Naive B cell (primary cell): ENCODE data around the gene SH3RF3. TPM values are rescaled to one million over a fixed set of nuclear protein-coding genes. Genes with fewer than 3 reads are reported as not detected.
"Not testable (repeated sequence)": the region's sequence is repeated elsewhere in the genome, so short reads cannot be mapped to it uniquely, and the experiment has no call there.

Source experiments
- ATAC-seq, 2 donors: fragments of 150-1000 bp; cut with Tn5 transposase; 2 replicates each; pipeline ENCODE4 v1.10.0; 2021; ENCODE audit warnings: low read depth in 2 of 2, mild to moderate bottlenecking in 2 of 2, moderate library complexity in 2 of 2
- DNase-seq: peaks from one replicate; pipeline ENCODE4 v3.0.0; 2022
- H3K27ac Mint-ChIP-seq, 6 donors: one replicate each; pipeline ENCODE4 v1.8.0; 2020 to 2022; ENCODE audit warnings: mild to moderate bottlenecking in 6 of 6, mixed read lengths in 6 of 6, moderate library complexity in 5 of 6, inconsistent platforms in 2 of 6
- H3K27me3 Mint-ChIP-seq, 3 donors: one replicate each; pipeline ENCODE4 v1.8.0; 2021 to 2022; ENCODE audit warnings: mixed read lengths in 3 of 3, mild to moderate bottlenecking in 1 of 3
- H3K36me3 Mint-ChIP-seq, 2 donors: one replicate each; pipeline ENCODE4 v1.8.0; 2020 to 2022; ENCODE audit warnings: mixed read lengths in 2 of 2, inconsistent platforms in 1 of 2, mild to moderate bottlenecking in 1 of 2
- H3K4me1 Mint-ChIP-seq, 3 donors: one replicate each; pipeline ENCODE4 v1.8.0; 2020 to 2022; ENCODE audit warnings: mixed read lengths in 3 of 3, inconsistent platforms in 1 of 3, mild to moderate bottlenecking in 1 of 3, moderate library complexity in 1 of 3
- H3K4me3 Mint-ChIP-seq, 8 donors: one replicate each; pipeline ENCODE4 v1.8.0; 2020 to 2022; ENCODE audit warnings: mild to moderate bottlenecking in 8 of 8, mixed read lengths in 8 of 8, moderate library complexity in 8 of 8, inconsistent platforms in 2 of 8
- H3K9me3 Mint-ChIP-seq, 7 donors: one replicate each; pipeline ENCODE4 v1.8.0; 2020 to 2022; ENCODE audit warnings: mixed read lengths in 7 of 7, mild to moderate bottlenecking in 5 of 7, inconsistent platforms in 2 of 7, moderate library complexity in 1 of 7
- polyA plus RNA-seq, 6 donors: library from polyadenylated mRNA; unstranded; fragments of 300-500 nt; fragmentation: Illumina TruSeq; gene quantifications; one replicate each; pipeline ENCODE4 v1.2.3, GENCODE V29; 2021; ENCODE audit warnings: low read depth in 6 of 6

SH3RF3 gene
- polyA plus RNA-seq, 6 donors from 2014 or later: 0.05 to 0.76 (median 0.64) TPM; not detected in 1

- DNase-seq (no peak), ATAC-seq (no peak)
- Mint-ChIP-seq H3K27ac (peak overlapping the region in 1 of 6 donors; percentile 18), H3K4me3 (no peak overlapping the region), H3K36me3 (no peaks in the 10 kb centered on the region), H3K4me1 (no peaks in the 10 kb centered on the region), H3K9me3 (peaks cover 0 to 23% (median 12%) of the 10 kb centered on the region in 7 donors), H3K27me3 (peaks cover 17 to 37% (median 26%) of the 10 kb centered on the region in 3 donors)
Measured at GRCh38 chr2:109098251-109098920, 30.6 kb upstream of the SH3RF3 start.

GRCh38 chr2:109098921-109099273 lies 30.1 kb upstream of the SH3RF3 start:
- DNase-seq (no peak), ATAC-seq (no peak)
- peak overlapping the region in 1 of 6 donors; percentile 18 for H3K27ac Mint-ChIP-seq
- H3K9me3 Mint-ChIP-seq: peaks cover 0 to 18% (median 8%) of the 10 kb centered on the region in 7 donors
- H3K4me3 Mint-ChIP-seq: no peak overlapping the region
- H3K27me3 Mint-ChIP-seq: peaks cover 17 to 37% (median 26%) of the 10 kb centered on the region in 3 donors
- H3K4me1 Mint-ChIP-seq: no peaks in the 10 kb centered on the region
- H3K36me3 Mint-ChIP-seq: no peaks in the 10 kb centered on the region

GRCh38 chr2:109102588-109103233 lies 26.3 kb upstream of the SH3RF3 start:
- Mint-ChIP-seq H3K36me3 (no peaks in the 10 kb centered on the region), H3K4me1 (no peaks in the 10 kb centered on the region), H3K27me3 (peaks cover 24 to 37% (median 26%) of the 10 kb centered on the region in 3 donors), H3K9me3 (peaks cover 0 to 2% (median 0%) of the 10 kb centered on the region in 7 donors), H3K4me3 (no peak overlapping the region), H3K27ac (no peak overlapping the region)
- no peak for DNase-seq
- ATAC-seq: no peak

GRCh38 chr2:109105113-109105512 lies 23.9 kb upstream of the SH3RF3 start:
- no peaks in the 10 kb centered on the region for H3K9me3 Mint-ChIP-seq
- ATAC-seq (no peak), DNase-seq (no peak)
- H3K27me3 Mint-ChIP-seq: peaks cover 9 to 17% (median 15%) of the 10 kb centered on the region in 3 donors
- no peaks in the 10 kb centered on the region for H3K36me3 Mint-ChIP-seq
- peak overlapping the region in 1 of 8 donors; percentile 57 for H3K4me3 Mint-ChIP-seq
- H3K27ac Mint-ChIP-seq: no peak overlapping the region
- H3K4me1 Mint-ChIP-seq: no peaks in the 10 kb centered on the region

- no peak for DNase-seq
- H3K27me3 Mint-ChIP-seq: peaks cover 0 to 7% (median 0%) of the 10 kb centered on the region in 3 donors
- no peaks in the 10 kb centered on the region for H3K4me1 Mint-ChIP-seq
- H3K27ac Mint-ChIP-seq: no peak overlapping the region
- H3K4me3 Mint-ChIP-seq: no peak overlapping the region
- no peaks in the 10 kb centered on the region for H3K36me3 Mint-ChIP-seq
- ATAC-seq: no peak
- peaks cover 0 to 2% (median 0%) of the 10 kb centered on the region in 7 donors for H3K9me3 Mint-ChIP-seq
Measured at GRCh38 chr2:109108740-109109139, 20.3 kb upstream of the SH3RF3 start.

GRCh38 chr2:109109342-109109741 lies 19.7 kb upstream of the SH3RF3 start:
- DNase-seq (no peak), ATAC-seq (no peak)
- Mint-ChIP-seq H3K36me3 (no peaks in the 10 kb centered on the region), H3K27me3 (peaks cover 0 to 7% (median 0%) of the 10 kb centered on the region in 3 donors), H3K4me1 (no peaks in the 10 kb centered on the region), H3K9me3 (peaks cover 0 to 2% (median 0%) of the 10 kb centered on the region in 7 donors), H3K27ac (no peak overlapping the region), H3K4me3 (no peak overlapping the region)

- Mint-ChIP-seq H3K9me3 (peaks cover 0 to 2% (median 0%) of the 10 kb centered on the region in 7 donors), H3K27ac (no peak overlapping the region), H3K4me3 (no peak overlapping the region), H3K27me3 (peaks cover 0 to 11% (median 6%) of the 10 kb centered on the region in 3 donors), H3K4me1 (no peaks in the 10 kb centered on the region), H3K36me3 (no peaks in the 10 kb centered on the region)
- DNase-seq: no peak
- no peak for ATAC-seq
Measured at GRCh38 chr2:109110170-109110569, 18.8 kb upstream of the SH3RF3 start.

- not testable (repeated sequence) for ATAC-seq, H3K9me3 Mint-ChIP-seq, H3K36me3 Mint-ChIP-seq, DNase-seq, H3K27ac Mint-ChIP-seq, H3K4me3 Mint-ChIP-seq, H3K4me1 Mint-ChIP-seq
- H3K27me3 Mint-ChIP-seq: peaks cover 24 to 34% (median 28%) of the 10 kb centered on the region in 3 donors
Measured at GRCh38 chr2:109117181-109117580, 11.8 kb upstream of the SH3RF3 start.

GRCh38 chr2:109117780-109118179 lies 11.2 kb upstream of the SH3RF3 start:
- Mint-ChIP-seq H3K36me3 (peaks cover 0 to 6% of the 10 kb centered on the region in 2 donors), H3K4me3 (no peak overlapping the region)
- no peak for ATAC-seq

GRCh38 chr2:109118321-109118720 lies 10.7 kb upstream of the SH3RF3 start:
- Mint-ChIP-seq H3K27me3 (peaks cover 29 to 34% (median 33%) of the 10 kb centered on the region in 3 donors), H3K9me3 (peaks cover 0 to 6% (median 2%) of the 10 kb centered on the region in 7 donors), H3K27ac (no peak overlapping the region), H3K4me3 (no peak overlapping the region), H3K4me1 (no peaks in the 10 kb centered on the region), H3K36me3 (peaks cover 0 to 6% of the 10 kb centered on the region in 2 donors)
- DNase-seq (no peak), ATAC-seq (no peak)

More at GRCh38 chr2:109117780-109118179, 11.2 kb upstream of the SH3RF3 start:
- Mint-ChIP-seq H3K27me3 (peaks cover 28 to 34% (median 29%) of the 10 kb centered on the region in 3 donors), H3K4me1 (no peaks in the 10 kb centered on the region), H3K9me3 (peaks cover 0 to 6% (median 2%) of the 10 kb centered on the region in 7 donors), H3K27ac (peak overlapping the region in 1 of 6 donors; percentile 21)
- no peak for DNase-seq

GRCh38 chr2:109120166-109120565 lies 8.8 kb upstream of the SH3RF3 start:
- peaks cover 0 to 6% of the 10 kb centered on the region in 2 donors for H3K36me3 Mint-ChIP-seq

GRCh38 chr2:109120686-109121085 lies 8.3 kb upstream of the SH3RF3 start:
- DNase-seq, H3K4me3 Mint-ChIP-seq, ATAC-seq, H3K27ac Mint-ChIP-seq, H3K9me3 Mint-ChIP-seq, H3K36me3 Mint-ChIP-seq, H3K4me1 Mint-ChIP-seq: not testable (repeated sequence)
- H3K27me3 Mint-ChIP-seq: peaks cover 24 to 46% (median 35%) of the 10 kb centered on the region in 3 donors

More at GRCh38 chr2:109120166-109120565, 8.8 kb upstream of the SH3RF3 start:
- Mint-ChIP-seq H3K4me1 (no peaks in the 10 kb centered on the region), H3K27me3 (peaks cover 24 to 43% (median 34%) of the 10 kb centered on the region in 3 donors), H3K9me3 (peaks cover 0 to 6% (median 2%) of the 10 kb centered on the region in 7 donors), H3K4me3 (no peak overlapping the region), H3K27ac (no peak overlapping the region)
- ATAC-seq (no peak), DNase-seq (no peak)

- DNase-seq (no peak), ATAC-seq (no peak)
- Mint-ChIP-seq H3K27me3 (peaks cover 22 to 54% (median 23%) of the 10 kb centered on the region in 3 donors), H3K4me1 (peaks cover 0 to 8% (median 3%) of the 10 kb centered on the region in 3 donors), H3K4me3 (no peak overlapping the region), H3K27ac (no peak overlapping the region), H3K36me3 (no peaks in the 10 kb centered on the region), H3K9me3 (no peaks in the 10 kb centered on the region)
Measured at GRCh38 chr2:109123586-109124201, 5.3 kb upstream of the SH3RF3 start.
